Fibroblast of upper back skin (primary cell): ENCODE measurements around the gene PRKD2.
A peak's percentile ranks its signal among the peaks of the same experiment; 100 is the strongest.

Experiments used
- DNase-seq: peaks from one replicate; pipeline ENCODE4 v3.0.0-alpha.2; 2013

PRKD2 gene

DNA sequence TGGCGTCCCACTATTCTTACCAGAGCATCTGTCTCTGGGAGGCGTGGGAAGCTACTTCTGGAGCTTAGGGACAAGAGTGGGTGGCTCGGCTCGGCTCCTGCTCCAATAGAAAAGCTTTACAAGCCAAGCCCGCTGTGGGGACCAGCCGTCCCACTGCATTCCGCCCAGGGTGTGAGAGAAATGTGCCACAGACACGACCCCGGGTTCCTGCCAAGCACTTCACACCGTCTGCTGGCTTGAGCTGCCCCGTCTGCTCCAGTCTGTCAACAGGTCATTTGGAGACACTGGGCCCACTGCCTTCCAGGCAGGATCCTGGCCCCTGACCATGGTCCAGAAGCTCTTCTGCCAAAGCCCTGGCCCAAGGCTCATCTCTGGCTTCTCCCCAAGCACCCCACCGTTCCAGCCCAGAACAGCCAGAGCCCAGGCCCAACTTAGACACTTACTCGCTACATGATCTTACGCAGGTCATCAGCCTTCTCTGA, 22.4 kb upstream of the PRKD2 start:
- no peak for DNase-seq

GRCh38 chr19:46737761-46738171, 20.9 kb upstream of the PRKD2 start:
- no peak for DNase-seq

GRCh38 chr19:46737298-46737654, 20.4 kb upstream of the PRKD2 start:
- no peak for DNase-seq

DNA sequence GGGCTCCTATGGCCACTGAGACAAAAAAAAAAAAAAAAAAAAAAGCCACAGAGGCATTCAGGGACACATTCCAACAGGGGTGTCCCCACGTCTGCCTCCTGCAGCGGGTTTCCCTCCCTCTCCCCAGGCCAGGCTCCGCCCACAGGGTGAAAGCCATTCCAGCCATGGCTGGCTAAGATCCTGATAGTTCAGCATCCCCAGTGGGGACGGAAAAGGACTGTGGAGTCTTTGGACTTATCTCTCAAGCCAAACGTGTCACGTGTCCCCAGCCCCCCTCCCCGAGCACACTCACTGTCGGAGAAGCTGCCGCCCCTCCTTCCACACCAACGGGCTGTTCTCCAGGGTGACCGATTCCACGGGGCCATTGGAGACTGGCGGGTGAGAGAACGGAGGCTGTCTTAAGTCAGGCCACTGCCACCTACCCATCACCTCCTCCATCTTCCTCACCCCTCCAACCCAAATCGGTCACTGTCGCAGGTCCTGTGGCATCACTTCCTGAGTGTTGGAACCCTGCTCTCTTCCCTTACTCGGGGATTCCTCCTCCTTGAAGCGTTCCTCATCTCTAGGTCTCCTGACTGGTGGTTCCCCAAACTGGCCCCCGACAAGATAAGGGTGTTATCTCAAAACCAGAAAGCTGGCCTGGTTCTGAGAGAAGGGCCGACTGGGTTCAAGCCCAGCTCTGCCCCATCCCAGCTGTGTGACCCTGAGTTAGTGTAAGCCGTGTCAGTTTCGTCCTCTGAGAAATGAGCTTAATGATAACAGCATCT, 19.8 kb upstream of the PRKD2 start:
- DNase-seq, result no peak

GRCh38 chr19:46733690-46734292, 16.9 kb upstream of the PRKD2 start:
- DNase-seq, result no peak

- DNase-seq, result no peak
Measured at GRCh38 chr19:46732966-46733689, 16.2 kb upstream of the PRKD2 start.

DNA sequence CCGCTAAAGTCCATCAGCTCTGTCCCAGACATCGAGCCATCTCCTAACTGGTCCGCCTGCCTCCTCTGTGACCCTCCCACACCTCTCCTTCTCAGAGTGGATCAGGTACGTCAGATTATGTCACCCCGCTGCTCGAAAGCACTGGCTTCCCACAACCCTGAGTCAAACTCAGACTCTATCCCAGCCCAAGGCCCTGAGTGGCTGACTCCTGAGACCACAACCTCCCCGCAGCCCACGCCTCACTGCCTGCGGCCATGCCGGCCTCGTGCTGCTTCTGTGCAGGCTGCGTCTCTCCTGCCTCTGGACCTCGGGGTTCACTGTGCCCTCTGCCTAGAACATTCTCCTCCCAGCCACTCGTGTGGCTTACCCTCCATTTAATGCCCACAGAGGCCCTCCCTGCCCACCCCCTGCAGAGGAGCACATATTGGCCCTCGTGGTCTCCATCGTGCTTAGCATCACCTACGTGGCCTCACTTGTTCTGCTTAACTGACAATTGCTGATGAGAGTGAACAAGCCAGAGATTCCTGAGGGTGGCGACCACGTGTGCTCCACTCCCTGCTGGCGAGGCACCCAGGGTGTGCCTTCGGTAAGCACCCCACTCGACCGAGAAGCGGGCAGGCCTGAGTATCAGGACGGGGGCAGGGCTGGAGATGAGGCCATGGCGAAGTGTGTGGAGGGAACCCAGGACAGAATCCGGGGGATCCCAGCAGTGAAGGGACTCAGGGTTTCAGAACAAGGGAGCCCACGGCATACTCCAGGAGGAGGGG, 15.4 kb upstream of the PRKD2 start:
- no peak for DNase-seq

DNA sequence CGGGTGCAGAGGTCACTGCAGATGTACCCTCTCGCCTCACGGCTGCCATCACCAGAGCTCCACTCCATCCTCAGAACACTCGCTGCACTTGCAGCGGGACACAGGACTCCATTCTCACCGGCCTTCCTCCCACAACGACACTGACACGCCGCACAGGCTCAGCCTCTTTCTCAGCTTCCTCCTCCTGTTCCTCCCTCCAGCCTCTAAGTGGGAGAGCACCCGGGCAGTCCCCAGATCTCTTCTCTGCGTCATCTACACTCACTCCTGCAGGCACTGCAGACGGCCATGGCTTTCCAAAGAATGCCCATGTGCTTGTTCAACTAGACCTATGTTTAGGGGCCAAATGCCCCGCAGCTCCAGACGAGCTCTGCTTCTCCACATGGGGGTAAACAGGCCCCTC, 14.7 kb upstream of the PRKD2 start:
- DNase-seq, result no peak

DNA sequence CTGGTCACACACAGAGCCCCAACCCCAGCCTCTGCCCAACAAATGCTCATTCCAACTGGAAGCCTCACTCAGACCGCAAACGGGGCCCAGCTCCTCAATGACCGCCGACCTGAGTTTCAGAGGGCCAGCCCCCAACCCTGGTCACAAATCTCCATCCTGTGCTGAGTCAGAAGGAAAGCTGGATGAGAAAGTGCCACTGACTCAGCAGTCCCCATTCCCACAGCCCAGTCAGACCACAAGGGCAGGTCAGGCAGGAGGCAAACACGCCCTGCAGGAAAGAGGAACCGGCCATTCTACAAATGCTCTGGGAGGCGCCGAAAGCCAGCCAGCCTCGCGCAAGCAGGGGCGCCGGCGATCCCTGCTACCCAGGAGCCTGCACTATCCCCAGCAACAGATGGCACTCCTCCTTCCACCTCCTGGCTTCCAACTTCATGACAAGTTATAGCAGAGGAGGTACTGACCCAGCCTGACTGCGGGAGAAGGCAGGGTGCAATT, 14.1 kb upstream of the PRKD2 start:
- peak; percentile 79 for DNase-seq

- no peak for DNase-seq
Measured at GRCh38 chr19:46730595-46730994, 13.7 kb upstream of the PRKD2 start.

DNA sequence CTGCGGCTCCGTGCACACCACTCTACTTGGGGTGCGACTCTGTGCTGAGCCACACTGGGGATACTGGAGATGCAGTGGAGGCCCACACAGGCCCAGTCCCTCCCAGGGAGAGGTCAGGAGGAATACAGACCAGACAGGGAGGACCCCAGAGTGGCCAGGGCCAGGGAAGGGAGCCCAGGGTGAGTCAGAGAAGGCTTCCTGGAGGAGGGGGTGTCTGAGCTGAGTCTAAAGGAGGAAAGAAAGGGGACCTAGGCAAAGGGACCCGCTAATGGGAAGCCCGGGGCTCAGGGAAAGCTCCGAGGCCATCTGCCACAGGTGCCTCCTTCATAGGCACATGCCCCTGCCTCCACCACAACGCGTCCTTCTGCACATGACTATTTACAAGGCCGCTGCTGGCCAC, 13.3 kb upstream of the PRKD2 start:
- no peak for DNase-seq

- DNase-seq, result no peak
Measured at GRCh38 chr19:46729696-46730095, 12.8 kb upstream of the PRKD2 start.

DNA sequence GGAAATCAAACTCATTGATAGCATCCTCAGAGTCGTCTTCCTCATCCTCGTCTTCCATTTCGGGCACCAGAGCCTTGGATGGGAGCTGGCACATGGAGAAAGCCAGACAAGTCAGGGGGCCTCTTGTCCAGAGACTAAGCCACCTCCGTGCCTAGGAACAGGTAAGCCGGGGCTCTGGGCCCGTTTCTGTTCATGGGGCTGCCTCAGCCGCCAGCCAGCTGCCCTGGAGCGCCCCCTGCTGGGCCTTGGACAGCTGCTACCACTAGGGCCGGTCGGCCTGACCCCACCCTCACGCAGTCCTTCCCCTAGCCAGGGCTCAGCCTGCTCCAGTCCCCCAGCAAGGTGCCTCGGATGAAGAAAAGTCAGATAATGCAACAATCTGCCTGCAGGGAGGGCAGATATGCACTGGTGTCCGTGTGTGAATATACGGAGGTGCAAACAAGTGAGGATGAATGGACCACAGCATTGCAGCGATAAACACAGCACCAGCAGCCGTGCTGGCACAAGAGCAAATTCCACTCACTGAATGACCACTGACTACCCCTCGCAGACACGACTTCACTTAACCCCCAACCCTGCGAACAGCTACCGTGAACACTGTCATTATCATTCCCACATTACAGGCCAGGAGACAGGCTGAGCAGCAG, 11.9 kb upstream of the PRKD2 start:
- DNase-seq, result peak; percentile 43

- no peak for DNase-seq
Measured at GRCh38 chr19:46728208-46728607, 11.3 kb upstream of the PRKD2 start.

GRCh38 chr19:46727757-46728156, 10.8 kb upstream of the PRKD2 start:
- no peak for DNase-seq

GRCh38 chr19:46726971-46727501, 10.1 kb upstream of the PRKD2 start:
- no peak for DNase-seq

- DNase-seq, result no peak
Measured at GRCh38 chr19:46726551-46726950, 9.6 kb upstream of the PRKD2 start.

DNA sequence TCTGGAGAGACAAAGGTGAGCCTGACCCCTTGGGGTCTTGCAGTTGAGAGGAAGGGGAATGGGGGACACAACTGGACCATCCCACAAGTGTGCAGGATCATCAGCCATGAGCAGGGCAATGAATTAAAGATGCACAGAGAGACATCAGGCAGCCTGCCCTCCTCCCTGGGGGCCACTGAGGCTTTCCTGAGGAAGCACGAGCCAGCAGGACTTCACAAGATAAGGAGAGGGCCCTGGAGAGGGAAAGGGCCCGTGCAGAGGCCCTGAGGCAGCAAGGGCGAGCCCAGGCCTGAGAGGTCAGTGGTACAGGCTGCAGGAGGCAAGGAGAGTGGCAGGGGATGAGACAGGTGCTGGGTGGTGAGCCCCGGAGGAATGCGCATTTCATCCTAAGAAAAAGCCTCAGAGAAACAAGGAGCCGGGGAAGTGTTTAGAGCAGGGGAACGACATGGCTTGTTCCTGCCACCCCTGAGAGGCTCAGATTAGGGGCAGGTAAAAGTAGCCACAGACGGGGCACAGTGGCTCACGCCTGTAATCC, 9.0 kb upstream of the PRKD2 start:
- DNase-seq, result no peak

- DNase-seq, result no peak
Measured at GRCh38 chr19:46725036-46725820, 8.3 kb upstream of the PRKD2 start.

DNA sequence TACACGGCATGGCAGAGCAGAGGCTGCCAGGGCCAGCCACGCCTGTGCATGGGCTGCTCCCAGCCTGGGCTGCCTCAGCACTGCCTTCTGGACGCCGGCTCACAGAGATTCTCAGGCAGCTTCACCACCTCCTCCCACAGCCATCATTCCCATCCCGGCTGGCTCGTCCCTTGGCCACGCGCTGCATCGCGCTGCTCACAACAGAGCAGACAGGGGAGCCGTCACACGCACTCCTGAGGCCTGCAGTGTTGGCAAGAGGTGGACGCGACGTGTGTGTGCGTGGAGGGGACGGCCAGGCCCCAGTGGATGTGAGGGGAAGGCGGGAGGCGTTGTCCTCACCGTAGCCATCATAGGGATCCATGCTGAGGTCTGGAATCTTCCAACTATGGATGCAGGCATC, 7.6 kb upstream of the PRKD2 start:
- DNase-seq, result no peak

DNA sequence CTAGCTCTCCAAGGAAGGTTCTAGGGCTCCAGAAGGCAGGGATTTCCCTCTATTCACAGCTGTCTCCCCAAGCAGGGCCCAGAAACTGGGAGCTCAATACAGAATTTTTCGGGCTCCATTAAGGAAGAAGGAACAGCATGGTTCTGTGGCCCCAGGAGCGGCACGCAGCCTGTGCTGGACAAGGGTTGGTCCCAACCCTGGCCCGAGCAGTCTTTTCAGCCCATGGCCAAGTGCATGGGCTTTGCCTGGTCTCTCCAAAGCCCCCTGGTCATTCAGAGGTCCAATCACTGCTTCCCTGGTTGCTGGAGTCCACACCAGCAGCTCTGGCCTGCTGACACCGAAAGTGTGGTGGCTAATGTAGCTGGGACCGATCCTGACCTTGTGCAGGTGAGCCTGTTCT, 6.6 kb upstream of the PRKD2 start:
- no peak for DNase-seq
